NCI-H2196 (cell line): Measurements from ENCODE around the gene SYNM.

Experiments used
- DNase-seq: peaks from one replicate; lab custom pipeline; 2025; ENCODE audit not compliant: unreplicated experiment; lab: John Stamatoyannopoulos, UW

SYNM gene

GRCh38 chr15:99165020-99165790 is 60.3 kb downstream of the SYNM start:
- DNase-seq = no peak

- no peak for DNase-seq
These were observed 61.2 kb downstream of the SYNM start for GRCh38 chr15:99165956-99166689.

- no peak for DNase-seq
These were observed 62.3 kb downstream of the SYNM start for GRCh38 chr15:99167201-99167600.

GRCh38 chr15:99167640-99168039 is 62.8 kb downstream of the SYNM start:
- DNase-seq = no peak

GRCh38 chr15:99168601-99169580 is 64.0 kb downstream of the SYNM start:
- DNase-seq = no peak

- DNase-seq = no peak
These were observed 65.0 kb downstream of the SYNM start for GRCh38 chr15:99169769-99170311.

GRCh38 chr15:99170476-99171065 is 65.7 kb downstream of the SYNM start:
- no peak for DNase-seq

- no peak for DNase-seq
These were observed 67.3 kb downstream of the SYNM start for GRCh38 chr15:99172171-99172570.

GRCh38 chr15:99172989-99173388 is 68.1 kb downstream of the SYNM start:
- no peak for DNase-seq

GRCh38 chr15:99174567-99175395 is 69.9 kb downstream of the SYNM start:
- no peak for DNase-seq

GRCh38 chr15:99176757-99177156 is 71.9 kb downstream of the SYNM start:
- DNase-seq = no peak

GRCh38 chr15:99177679-99178078 is 72.8 kb downstream of the SYNM start:
- no peak for DNase-seq

- DNase-seq = no peak
These were observed 75.4 kb downstream of the SYNM start for GRCh38 chr15:99180086-99180963.

GRCh38 chr15:99180964-99181306 is 76.1 kb downstream of the SYNM start:
- no peak for DNase-seq

- no peak for DNase-seq
These were observed 76.7 kb downstream of the SYNM start for GRCh38 chr15:99181545-99181971.

GRCh38 chr15:99182791-99183190 is 77.9 kb downstream of the SYNM start:
- DNase-seq = no peak
